ENCODE measurements around the gene CDCA4. TPM values are rescaled to one million over a fixed set of nuclear protein-coding genes. Genes with fewer than 3 reads are reported as not detected.
A peak's percentile ranks its signal among the peaks of the same experiment; 100 is the strongest.

CDCA4 gene
- total RNA-seq, 1 donor: 31.2 TPM

DNA sequence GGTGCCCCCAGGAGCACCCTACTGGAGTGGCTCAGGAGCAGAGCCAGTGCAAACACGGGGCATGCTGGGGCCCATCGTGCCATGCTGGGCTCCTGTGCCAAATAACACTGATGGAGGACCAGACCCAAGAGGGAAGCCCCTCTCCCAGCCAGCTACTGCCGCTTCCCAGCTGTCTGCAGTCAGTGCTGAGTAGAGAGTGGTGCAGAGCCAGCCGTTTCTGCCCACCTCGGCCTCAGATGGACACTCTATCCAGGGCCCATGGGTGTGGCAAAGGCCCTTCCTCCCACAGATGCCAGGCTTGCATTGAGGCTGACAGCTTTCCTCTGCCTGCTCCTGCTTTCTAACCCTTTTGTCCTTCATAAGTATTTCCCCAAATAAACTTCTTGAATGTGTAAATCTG is 22.1 kb downstream of the CDCA4 start:
- no peaks in the 10 kb centered on the region for H3K9me3 ChIP-seq (ENCODE audit: low read depth, low read length)
- no peaks in the 10 kb centered on the region for H3K27me3 ChIP-seq (ENCODE audit: insufficient read depth, low read length)
- no peak overlapping the region for H3K4me3 ChIP-seq (ENCODE audit: low read length)
- no peaks in the 10 kb centered on the region for H3K4me1 ChIP-seq (ENCODE audit: insufficient read depth, low read length)

GRCh38 chr14:104996483-104996882 is 24.4 kb downstream of the CDCA4 start:
- Histone ChIP-seq H3K27me3 (ENCODE audit: insufficient read depth, low read length) (no peaks in the 10 kb centered on the region), H3K9me3 (ENCODE audit: low read depth, low read length) (no peaks in the 10 kb centered on the region), H3K4me1 (ENCODE audit: insufficient read depth, low read length) (no peaks in the 10 kb centered on the region), H3K4me3 (ENCODE audit: low read length) (no peak overlapping the region)

- no peak overlapping the region for H3K4me3 ChIP-seq (ENCODE audit: low read length)
- no peaks in the 10 kb centered on the region for H3K27me3 ChIP-seq (ENCODE audit: insufficient read depth, low read length)
- H3K9me3 ChIP-seq (ENCODE audit: low read depth, low read length): no peaks in the 10 kb centered on the region
- H3K4me1 ChIP-seq (ENCODE audit: insufficient read depth, low read length): no peaks in the 10 kb centered on the region
These were observed 24.9 kb downstream of the CDCA4 start for GRCh38 chr14:104996032-104996431.

DNA sequence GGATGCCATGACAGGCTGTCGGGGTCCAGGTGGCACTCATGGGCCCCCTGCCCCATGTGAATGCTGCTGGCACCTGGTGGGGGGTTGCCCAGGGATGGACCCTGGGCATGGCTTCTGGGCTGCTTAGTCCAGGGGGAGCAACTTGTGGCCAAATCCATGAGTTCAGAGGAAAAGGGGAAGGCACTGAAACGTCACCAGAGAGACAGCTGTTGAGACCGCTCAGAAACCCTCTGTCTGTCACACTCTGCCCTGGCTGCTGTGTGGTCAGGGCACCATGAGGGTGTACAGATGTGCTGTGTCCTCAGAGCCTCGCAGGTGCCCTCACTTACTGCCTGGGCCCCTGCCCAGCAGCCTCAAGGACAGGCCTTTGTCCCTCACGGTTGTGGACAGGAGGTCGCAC is 25.9 kb downstream of the CDCA4 start:
- H3K4me3 ChIP-seq (ENCODE audit: low read length): no peak overlapping the region
- H3K9me3 ChIP-seq (ENCODE audit: low read depth, low read length): no peaks in the 10 kb centered on the region
- no peaks in the 10 kb centered on the region for H3K27me3 ChIP-seq (ENCODE audit: insufficient read depth, low read length)
- H3K4me1 ChIP-seq (ENCODE audit: insufficient read depth, low read length): no peaks in the 10 kb centered on the region

GRCh38 chr14:104993808-104994591 is 26.9 kb downstream of the CDCA4 start:
- no peaks in the 10 kb centered on the region for H3K9me3 ChIP-seq (ENCODE audit: low read depth, low read length)
- H3K4me1 ChIP-seq (ENCODE audit: insufficient read depth, low read length): no peaks in the 10 kb centered on the region
- no peaks in the 10 kb centered on the region for H3K27me3 ChIP-seq (ENCODE audit: insufficient read depth, low read length)
- no peak overlapping the region for H3K4me3 ChIP-seq (ENCODE audit: low read length)

DNA sequence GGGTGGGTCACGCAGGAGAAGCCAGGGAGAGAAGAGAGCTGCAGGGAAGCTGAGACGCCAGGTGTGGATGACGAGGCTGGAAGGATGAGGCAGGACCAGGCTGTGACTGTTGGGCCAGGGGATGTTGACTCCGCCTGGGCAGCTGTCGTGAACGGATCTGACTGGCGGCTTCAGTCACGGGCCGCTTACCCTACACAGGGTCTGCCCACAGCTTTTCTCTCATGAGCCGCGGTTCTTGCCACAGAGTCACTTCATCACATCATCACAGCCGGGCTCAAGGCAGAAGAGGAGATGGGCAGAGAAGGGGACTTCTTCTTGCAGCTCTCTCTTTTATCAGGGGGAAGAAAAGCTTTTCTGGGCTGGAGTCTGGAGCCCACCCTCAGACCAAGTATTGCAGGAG is 27.6 kb downstream of the CDCA4 start:
- Histone ChIP-seq H3K4me1 (ENCODE audit: insufficient read depth, low read length) (no peaks in the 10 kb centered on the region), H3K4me3 (ENCODE audit: low read length) (no peak overlapping the region), H3K9me3 (ENCODE audit: low read depth, low read length) (no peaks in the 10 kb centered on the region), H3K27me3 (ENCODE audit: insufficient read depth, low read length) (no peaks in the 10 kb centered on the region)

DNA sequence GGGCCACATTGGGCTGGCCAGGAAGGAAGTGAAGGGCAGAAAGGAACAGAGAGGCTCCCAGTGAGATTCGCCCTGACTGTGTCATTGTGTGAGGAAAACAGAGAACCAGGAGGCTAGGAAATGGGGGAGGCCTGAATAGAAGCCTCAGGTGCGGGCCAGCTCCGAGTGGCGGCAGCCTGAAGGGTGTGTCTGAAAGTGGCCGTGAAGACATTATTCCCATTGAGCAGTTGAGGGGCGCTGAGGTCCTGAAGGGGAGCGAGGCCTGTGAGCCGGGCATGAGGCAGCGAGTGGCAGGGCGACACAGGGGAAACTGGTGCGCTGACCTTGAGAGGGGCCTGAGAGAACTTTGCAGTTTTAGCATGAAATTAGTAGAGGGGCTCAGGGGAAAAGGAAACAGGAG is 28.4 kb downstream of the CDCA4 start:
- no peaks in the 10 kb centered on the region for H3K4me1 ChIP-seq (ENCODE audit: insufficient read depth, low read length)
- H3K4me3 ChIP-seq (ENCODE audit: low read length): no peak overlapping the region
- H3K27me3 ChIP-seq (ENCODE audit: insufficient read depth, low read length): no peaks in the 10 kb centered on the region
- no peaks in the 10 kb centered on the region for H3K9me3 ChIP-seq (ENCODE audit: low read depth, low read length)

DNA sequence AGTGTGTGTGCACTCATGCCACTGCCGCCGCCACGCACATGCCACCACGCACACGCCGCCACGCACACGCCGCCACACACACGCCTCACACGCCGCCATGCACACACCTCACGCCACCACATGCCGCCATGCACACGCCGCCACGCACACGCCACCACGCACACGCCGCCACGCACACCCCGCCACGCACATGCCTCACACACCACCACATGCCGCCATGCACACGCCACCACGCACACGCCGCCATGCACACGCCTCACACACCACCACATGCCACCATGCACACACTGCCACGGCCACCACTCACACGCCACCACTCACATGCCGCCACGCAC is 29.0 kb downstream of the CDCA4 start:
- peaks cover 4% of the 10 kb centered on the region for H3K4me1 ChIP-seq (ENCODE audit: insufficient read depth, low read length)
- H3K9me3 ChIP-seq (ENCODE audit: low read depth, low read length): no peaks in the 10 kb centered on the region
- no peaks in the 10 kb centered on the region for H3K27me3 ChIP-seq (ENCODE audit: insufficient read depth, low read length)
- no peak overlapping the region for H3K4me3 ChIP-seq (ENCODE audit: low read length)

DNA sequence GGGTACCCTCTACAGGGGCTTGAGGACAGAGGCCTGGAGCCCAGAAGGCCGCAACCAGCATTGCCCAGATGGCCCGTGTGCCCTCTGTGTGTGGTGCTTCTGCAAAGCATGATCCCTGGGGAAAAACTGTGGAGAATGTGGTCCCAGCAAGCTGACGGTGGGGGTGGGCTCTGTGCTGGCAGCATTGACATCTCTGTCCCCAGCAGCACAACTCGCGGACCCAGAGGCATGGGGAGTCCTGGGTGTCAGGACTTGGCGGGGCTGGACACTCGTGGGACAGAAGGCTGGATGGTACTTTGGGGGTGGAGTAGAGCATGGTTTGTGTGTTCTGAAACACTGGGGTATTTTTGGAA is 31.0 kb downstream of the CDCA4 start:
- no peak overlapping the region for H3K4me3 ChIP-seq (ENCODE audit: low read length)
- no peaks in the 10 kb centered on the region for H3K9me3 ChIP-seq (ENCODE audit: low read depth, low read length)
- H3K4me1 ChIP-seq (ENCODE audit: insufficient read depth, low read length): peaks cover 13% of the 10 kb centered on the region
- H3K27me3 ChIP-seq (ENCODE audit: insufficient read depth, low read length): no peaks in the 10 kb centered on the region

DNA sequence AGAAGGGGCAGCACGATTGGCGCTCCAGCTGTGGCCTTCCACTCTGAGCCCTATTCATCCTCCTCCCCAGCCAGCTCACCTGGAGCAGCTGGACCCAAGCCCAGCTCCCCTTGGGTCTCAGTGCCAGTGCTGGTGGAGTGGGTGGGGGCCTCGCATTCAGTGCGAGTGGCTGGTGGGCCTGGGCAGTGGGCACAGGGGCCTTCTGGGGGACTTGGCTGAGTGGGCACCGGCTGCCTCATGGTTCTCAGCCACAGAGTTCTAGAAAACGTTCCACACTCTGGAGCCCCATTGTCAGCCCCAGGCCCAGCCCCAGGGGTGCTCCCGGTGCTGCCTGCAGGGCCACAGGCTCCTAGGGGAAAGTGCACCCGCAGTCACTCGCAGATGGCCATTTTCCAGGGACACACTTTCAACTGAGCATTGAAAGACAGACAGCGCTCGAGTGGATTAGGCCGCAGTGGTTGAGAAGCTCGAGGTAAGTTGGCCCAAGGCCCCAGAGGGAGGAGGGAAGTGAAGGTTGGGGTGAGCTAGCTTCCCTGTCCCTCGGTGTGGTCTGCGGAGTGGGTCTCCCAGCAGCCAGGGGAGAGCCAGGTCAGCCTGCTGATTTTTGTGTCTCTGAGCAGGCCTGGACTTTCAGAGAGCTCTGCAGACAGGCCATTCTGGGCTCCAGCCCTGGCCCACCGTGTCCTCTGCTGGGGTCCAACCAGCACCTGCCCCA is 31.5 kb downstream of the CDCA4 start:
- Histone ChIP-seq H3K4me1 (ENCODE audit: insufficient read depth, low read length) (peaks cover 13% of the 10 kb centered on the region), H3K9me3 (ENCODE audit: low read depth, low read length) (no peaks in the 10 kb centered on the region), H3K4me3 (ENCODE audit: low read length) (no peak overlapping the region), H3K27me3 (ENCODE audit: insufficient read depth, low read length) (no peaks in the 10 kb centered on the region)

- Histone ChIP-seq H3K4me1 (ENCODE audit: insufficient read depth, low read length) (peaks cover 13% of the 10 kb centered on the region), H3K9me3 (ENCODE audit: low read depth, low read length) (no peaks in the 10 kb centered on the region), H3K27me3 (ENCODE audit: insufficient read depth, low read length) (no peaks in the 10 kb centered on the region), H3K4me3 (ENCODE audit: low read length) (no peak overlapping the region)
These were observed 34.3 kb downstream of the CDCA4 start for GRCh38 chr14:104986487-104987164.

GRCh38 chr14:104985675-104986486 is 35.0 kb downstream of the CDCA4 start, which contains the start of gene CLBA1:
Gene CLBA1 (plus strand): TSS chr14:104985788. CDS start chr14:104986432, 644 bp downstream.
- Histone ChIP-seq H3K9me3 (ENCODE audit: low read depth, low read length) (no peaks in the 10 kb centered on the region), H3K27me3 (ENCODE audit: insufficient read depth, low read length) (no peaks in the 10 kb centered on the region), H3K4me3 (ENCODE audit: low read length) (peak within 1 kb of the TSS; percentile 42), H3K4me1 (ENCODE audit: insufficient read depth, low read length) (peaks cover 13% of the 10 kb centered on the region)

DNA sequence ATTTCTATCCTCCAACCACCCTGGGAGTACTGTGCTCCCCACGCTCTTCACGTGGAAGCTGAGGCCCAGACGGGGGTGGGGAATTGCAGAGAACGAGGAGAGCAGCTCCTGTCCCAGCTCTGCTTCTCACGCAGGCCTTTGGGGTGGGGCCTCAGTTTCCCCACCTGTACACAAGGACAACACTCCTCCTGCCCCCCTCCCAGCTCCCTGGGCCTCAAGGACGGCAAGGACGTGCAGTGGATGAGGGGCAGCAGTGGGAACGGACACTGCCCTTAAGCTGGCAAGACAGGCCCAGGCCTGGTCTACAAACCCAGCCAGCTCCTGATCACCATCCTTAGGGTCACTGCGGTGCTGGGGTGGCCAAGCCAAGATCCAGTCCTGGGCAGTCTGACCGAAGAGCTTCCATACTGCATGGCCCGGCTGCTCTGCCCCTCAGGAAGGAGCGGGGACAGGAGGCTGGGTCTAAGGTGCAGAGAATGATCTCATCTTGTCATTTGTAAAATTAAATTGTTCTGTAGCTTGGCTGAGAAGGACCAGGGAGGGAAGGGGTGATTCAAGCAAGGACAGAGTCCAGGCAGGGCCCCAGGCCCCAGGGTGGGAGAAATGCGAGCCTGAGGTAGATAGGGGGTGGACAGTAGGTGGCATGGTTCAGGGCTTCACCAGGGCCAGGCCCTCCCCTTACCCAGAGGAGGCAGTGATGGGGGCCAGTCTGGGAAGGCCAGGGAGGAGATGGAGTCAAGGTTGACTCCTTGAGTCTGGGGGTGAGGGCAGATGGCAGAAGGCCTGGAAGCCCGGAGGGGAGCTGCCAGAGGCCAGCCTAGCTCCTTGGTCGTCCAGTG is 36.6 kb downstream of the CDCA4 start:
- no peaks in the 10 kb centered on the region for H3K27me3 ChIP-seq (ENCODE audit: insufficient read depth, low read length)
- no peak overlapping the region for H3K4me3 ChIP-seq (ENCODE audit: low read length)
- peaks cover 13% of the 10 kb centered on the region for H3K4me1 ChIP-seq (ENCODE audit: insufficient read depth, low read length)
- H3K9me3 ChIP-seq (ENCODE audit: low read depth, low read length): no peaks in the 10 kb centered on the region

GRCh38 chr14:104983231-104983721 is 37.6 kb downstream of the CDCA4 start:
- Histone ChIP-seq H3K4me3 (ENCODE audit: low read length) (no peak overlapping the region), H3K27me3 (ENCODE audit: insufficient read depth, low read length) (peaks cover 8% of the 10 kb centered on the region), H3K4me1 (ENCODE audit: insufficient read depth, low read length) (peaks cover 13% of the 10 kb centered on the region), H3K9me3 (ENCODE audit: low read depth, low read length) (no peaks in the 10 kb centered on the region)
